Loucy (cell line): ENCODE data around the gene ZFYVE1.

ENCODE experiments used
- H2AFZ ChIP-seq: fragments of 200-600 bp; sonication (generic); 2 replicates; pipeline ENCODE4 v1.6.0; 2016; ENCODE audit warnings: antibody characterized with exemption, mild to moderate bottlenecking, low read length, moderate library complexity
- H3F3A ChIP-seq: fragments of 200-600 bp; 2 replicates; pipeline ENCODE4 v1.6.0; 2016; ENCODE audit warnings: antibody characterized with exemption, low read depth, mild to moderate bottlenecking
- H3K27me3 ChIP-seq: fragments of 200-600 bp; sonication (generic); 2 replicates; pipeline ENCODE4 v1.6.1; 2014; ENCODE audit warnings: low read length, mild to moderate bottlenecking; ENCODE audit not compliant: insufficient read depth, poor library complexity, severe bottlenecking
- H3K36me3 ChIP-seq: fragments of 200-600 bp; sonication (generic); 2 replicates; pipeline ENCODE4 v1.6.1; 2016; ENCODE audit warnings: low read length; ENCODE audit not compliant: insufficient read depth
- H3K4me1 ChIP-seq: fragments of 200-600 bp; sonication (generic); 2 replicates; pipeline ENCODE4 v1.5.1; 2014; ENCODE audit warnings: low read length, mild to moderate bottlenecking; ENCODE audit not compliant: insufficient read depth, poor library complexity, severe bottlenecking
- H3K4me2 ChIP-seq: fragments of 200-600 bp; sonication (generic); 2 replicates; pipeline ENCODE4 v1.6.0; 2014; ENCODE audit warnings: antibody characterized with exemption, low read length, low read depth, mild to moderate bottlenecking; ENCODE audit not compliant: poor library complexity, severe bottlenecking
- H3K4me3 ChIP-seq: fragments of 200-600 bp; sonication (generic); 2 replicates; pipeline ENCODE4 v1.5.1; 2014; ENCODE audit warnings: low read length, mild to moderate bottlenecking, mixed read lengths; ENCODE audit not compliant: poor library complexity, severe bottlenecking
- H3K79me2 ChIP-seq: fragments of 200-600 bp; sonication (generic); 2 replicates; pipeline ENCODE4 v1.6.1; 2014; ENCODE audit warnings: low read length; ENCODE audit not compliant: insufficient read depth
- H3K9ac ChIP-seq: fragments of 200-600 bp; sonication (generic); 2 replicates; pipeline ENCODE4 v1.6.0; 2014; ENCODE audit warnings: mild to moderate bottlenecking, low read depth, low read length, moderate library complexity; ENCODE audit not compliant: poor library complexity, severe bottlenecking
- H3K9me2 ChIP-seq: fragments of 200-600 bp; sonication (generic); replicated peaks from 2 replicates; pipeline ENCODE4 v1.6.1; 2016; ENCODE audit warnings: low read depth, low read length, mixed read lengths
- H3K9me3 ChIP-seq: fragments of 200-600 bp; sonication (generic); 2 replicates; pipeline ENCODE4 v1.6.1; 2014; ENCODE audit warnings: mild to moderate bottlenecking, antibody characterized with exemption, low read length, low read depth; ENCODE audit not compliant: insufficient read depth
- H4K20me1 ChIP-seq: fragments of 200-600 bp; sonication (generic); 2 replicates; pipeline ENCODE4 v1.6.0; 2014; ENCODE audit warnings: antibody characterized with exemption, low read length, mild to moderate bottlenecking; ENCODE audit not compliant: insufficient read depth, poor library complexity, severe bottlenecking
- CTCF ChIP-seq: fragments of 200-600 bp; sonication (generic); conservative IDR thresholded peaks from 2 replicates; pipeline ENCODE4 v1.5.1; 2014; ENCODE audit warnings: mild to moderate bottlenecking, antibody characterized with exemption, low read length
- EZH2phosphoT487 ChIP-seq: fragments of 200-600 bp; IDR thresholded peaks from 2 replicates; pipeline ENCODE4 v1.6.1; 2018; ENCODE audit warnings: antibody characterized with exemption, mild to moderate bottlenecking, moderate library complexity, borderline replicate concordance

Gene ZFYVE1

GRCh38 chr14:72932893-72933292 lies 94.0 kb downstream of the ZFYVE1 start:
- Histone ChIP-seq H3K9me2 (no peaks in the 10 kb centered on the region), H3K79me2 (no peaks in the 10 kb centered on the region), H3K36me3 (peaks cover under 1% of the 10 kb centered on the region; the same call in 1 of the 2 replicates), H3K9ac (no peak overlapping the region), H3K4me3 (no peak overlapping the region), H2AFZ (no peak overlapping the region), H3K27me3 (no peaks in the 10 kb centered on the region), H3K4me2 (no peak overlapping the region), H3F3A (no peaks in the 10 kb centered on the region), H3K4me1 (peaks cover 13% of the 10 kb centered on the region), H3K9me3 (no peaks in the 10 kb centered on the region), H4K20me1 (peaks cover 5% of the 10 kb centered on the region)
- TF ChIP-seq EZH2phosphoT487, result no peak
- no peak for TF ChIP-seq CTCF

- Histone ChIP-seq H3K9me2 (no peaks in the 10 kb centered on the region), H3K36me3 (no peaks in the 10 kb centered on the region), H3K9me3 (no peaks in the 10 kb centered on the region), H3K79me2 (no peaks in the 10 kb centered on the region), H3K4me2 (no peak overlapping the region), H2AFZ (no peak overlapping the region), H4K20me1 (no peaks in the 10 kb centered on the region), H3F3A (no peaks in the 10 kb centered on the region), H3K27me3 (no peaks in the 10 kb centered on the region), H3K9ac (no peak overlapping the region), H3K4me1 (peaks cover 6% of the 10 kb centered on the region), H3K4me3 (no peak overlapping the region)
- no peak for TF ChIP-seq EZH2phosphoT487
- no peak for TF ChIP-seq CTCF
Measured at GRCh38 chr14:72929316-72930080, 97.4 kb downstream of the ZFYVE1 start.

GRCh38 chr14:72928872-72929271 lies 98.0 kb downstream of the ZFYVE1 start:
- Histone ChIP-seq H3K4me2 (no peak overlapping the region), H3K4me1 (peaks cover 6% of the 10 kb centered on the region), H3K4me3 (no peak overlapping the region), H3K79me2 (no peaks in the 10 kb centered on the region), H3F3A (no peaks in the 10 kb centered on the region), H3K9me2 (no peaks in the 10 kb centered on the region), H3K9ac (no peak overlapping the region), H4K20me1 (no peaks in the 10 kb centered on the region), H3K36me3 (no peaks in the 10 kb centered on the region), H2AFZ (no peak overlapping the region), H3K27me3 (no peaks in the 10 kb centered on the region), H3K9me3 (no peaks in the 10 kb centered on the region)
- TF ChIP-seq EZH2phosphoT487 (no peak), CTCF (no peak)
